Iris pigment epithelial cell (primary cell): ENCODE measurements around the gene NKX2-2.

Experiments
- DNase-seq: peaks from one replicate; pipeline ENCODE4 v3.0.0-alpha.2; 2011; ENCODE audit warnings: low read depth

The NKX2-2 gene

GRCh38 chr20:21521596-21522480 is 8.0 kb upstream of the NKX2-2 start:
- DNase-seq: no peak

- DNase-seq: no peak
These were observed 7.1 kb upstream of the NKX2-2 start for GRCh38 chr20:21520702-21521595.

- no peak for DNase-seq
These were observed 5.3 kb upstream of the NKX2-2 start for GRCh38 chr20:21519136-21519584.

- no peak for DNase-seq
These were observed 4.6 kb upstream of the NKX2-2 start for GRCh38 chr20:21518292-21518991.

GRCh38 chr20:21517566-21518277 is 3.9 kb upstream of the NKX2-2 start:
- DNase-seq: no peak

- DNase-seq: no peak
These were observed 3.1 kb upstream of the NKX2-2 start for GRCh38 chr20:21516861-21517565.

- DNase-seq: no peak
These were observed 2.3 kb upstream of the NKX2-2 start for GRCh38 chr20:21516180-21516567.

- no peak for DNase-seq
These were observed 1.7 kb upstream of the NKX2-2 start for GRCh38 chr20:21515300-21516179.

GRCh38 chr20:21514553-21515251 is 838 bp upstream of the NKX2-2 start:
- no peak for DNase-seq

GRCh38 chr20:21513181-21513663 is 642 bp downstream of the NKX2-2 start:
- DNase-seq: no peak

GRCh38 chr20:21512634-21513180 is 1.2 kb downstream of the NKX2-2 start:
- no peak for DNase-seq

- no peak for DNase-seq
These were observed 1.8 kb downstream of the NKX2-2 start for GRCh38 chr20:21511850-21512633.

GRCh38 chr20:21511485-21511849 is 2.4 kb downstream of the NKX2-2 start:
- DNase-seq: no peak

GRCh38 chr20:21510414-21511384 is 3.2 kb downstream of the NKX2-2 start:
- no peak for DNase-seq

GRCh38 chr20:21509597-21510371 is 4.1 kb downstream of the NKX2-2 start:
- no peak for DNase-seq

- no peak for DNase-seq
These were observed 4.7 kb downstream of the NKX2-2 start for GRCh38 chr20:21509079-21509596.
